ENCODE measurements around the gene NSD2. TPM values are rescaled to one million over a fixed set of nuclear protein-coding genes. Genes with fewer than 3 reads are reported as not detected.

NSD2 gene
- total RNA-seq, 6 experiments from 2014 or later = 65.2 to 121 (median 109) TPM

- H3K27me3 Mint-ChIP-seq (ENCODE audit: insufficient read depth) = no peaks in the 10 kb centered on the region
- TF ChIP-seq, protein P1, sequence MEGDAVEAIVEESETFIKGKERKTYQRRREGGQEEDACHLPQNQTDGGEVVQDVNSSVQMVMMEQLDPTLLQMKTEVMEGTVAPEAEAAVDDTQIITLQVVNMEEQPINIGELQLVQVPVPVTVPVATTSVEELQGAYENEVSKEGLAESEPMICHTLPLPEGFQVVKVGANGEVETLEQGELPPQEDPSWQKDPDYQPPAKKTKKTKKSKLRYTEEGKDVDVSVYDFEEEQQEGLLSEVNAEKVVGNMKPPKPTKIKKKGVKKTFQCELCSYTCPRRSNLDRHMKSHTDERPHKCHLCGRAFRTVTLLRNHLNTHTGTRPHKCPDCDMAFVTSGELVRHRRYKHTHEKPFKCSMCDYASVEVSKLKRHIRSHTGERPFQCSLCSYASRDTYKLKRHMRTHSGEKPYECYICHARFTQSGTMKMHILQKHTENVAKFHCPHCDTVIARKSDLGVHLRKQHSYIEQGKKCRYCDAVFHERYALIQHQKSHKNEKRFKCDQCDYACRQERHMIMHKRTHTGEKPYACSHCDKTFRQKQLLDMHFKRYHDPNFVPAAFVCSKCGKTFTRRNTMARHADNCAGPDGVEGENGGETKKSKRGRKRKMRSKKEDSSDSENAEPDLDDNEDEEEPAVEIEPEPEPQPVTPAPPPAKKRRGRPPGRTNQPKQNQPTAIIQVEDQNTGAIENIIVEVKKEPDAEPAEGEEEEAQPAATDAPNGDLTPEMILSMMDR (IDR thresholded peaks at IDR 0.05) = no peak
- H3K27ac Mint-ChIP-seq = no peak overlapping the region
- no peaks in the 10 kb centered on the region for H3K9me3 Mint-ChIP-seq
- peaks cover 18% of the 10 kb centered on the region for H3K4me1 Mint-ChIP-seq (ENCODE audit: low read depth)
- DNase-seq = no peak
- H3K4me3 Mint-ChIP-seq = no peak overlapping the region
- H3K36me3 Mint-ChIP-seq (ENCODE audit: low read depth) = peaks cover 22% of the 10 kb centered on the region
Measured at GRCh38 chr4:2006367-2006766, 135.2 kb downstream of the NSD2 start.

DNA sequence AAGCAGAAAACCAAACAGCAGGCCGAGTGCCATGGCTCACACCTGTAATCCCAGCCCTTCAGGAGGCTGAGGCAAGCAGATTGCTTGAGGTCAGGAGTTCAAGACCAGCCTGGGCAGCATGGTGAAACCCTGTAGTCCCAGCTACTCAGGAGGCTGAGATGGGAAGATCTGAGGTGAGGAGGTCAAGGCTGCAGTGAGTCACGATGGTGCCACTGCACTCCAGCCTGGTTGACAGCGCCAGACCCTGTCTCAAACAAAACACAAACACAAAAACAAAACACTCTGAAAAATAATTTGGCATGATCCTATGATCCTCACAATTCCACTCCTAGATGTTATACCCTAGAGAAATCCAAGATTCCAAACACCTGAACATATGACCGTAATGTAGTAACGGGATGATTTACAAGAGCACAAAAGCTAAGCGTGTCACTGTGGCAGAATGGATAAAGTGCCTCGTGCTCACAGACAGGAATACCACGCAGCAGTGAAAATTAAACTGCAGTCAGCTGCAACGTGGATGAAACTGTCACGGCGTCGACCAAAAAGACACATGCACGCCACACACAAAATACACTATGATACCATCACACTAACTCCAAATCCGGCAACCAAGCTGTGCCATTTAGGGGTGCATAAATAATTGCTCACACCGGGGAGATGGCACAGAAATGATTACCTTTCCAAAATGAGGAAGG lies 135.9 kb downstream of the NSD2 start:
- peaks cover 21% of the 10 kb centered on the region for H3K36me3 Mint-ChIP-seq (ENCODE audit: low read depth)
- peak overlapping the region; percentile 93 for H3K4me3 Mint-ChIP-seq
- no peak for DNase-seq
- TF ChIP-seq, protein P1 (IDR thresholded peaks at IDR 0.05) = no peak
- H3K27ac Mint-ChIP-seq = no peak overlapping the region; the same call in 1 of the 2 replicates
- H3K9me3 Mint-ChIP-seq = no peaks in the 10 kb centered on the region
- H3K27me3 Mint-ChIP-seq (ENCODE audit: insufficient read depth) = no peaks in the 10 kb centered on the region
- peaks cover 18% of the 10 kb centered on the region for H3K4me1 Mint-ChIP-seq (ENCODE audit: low read depth)

DNA sequence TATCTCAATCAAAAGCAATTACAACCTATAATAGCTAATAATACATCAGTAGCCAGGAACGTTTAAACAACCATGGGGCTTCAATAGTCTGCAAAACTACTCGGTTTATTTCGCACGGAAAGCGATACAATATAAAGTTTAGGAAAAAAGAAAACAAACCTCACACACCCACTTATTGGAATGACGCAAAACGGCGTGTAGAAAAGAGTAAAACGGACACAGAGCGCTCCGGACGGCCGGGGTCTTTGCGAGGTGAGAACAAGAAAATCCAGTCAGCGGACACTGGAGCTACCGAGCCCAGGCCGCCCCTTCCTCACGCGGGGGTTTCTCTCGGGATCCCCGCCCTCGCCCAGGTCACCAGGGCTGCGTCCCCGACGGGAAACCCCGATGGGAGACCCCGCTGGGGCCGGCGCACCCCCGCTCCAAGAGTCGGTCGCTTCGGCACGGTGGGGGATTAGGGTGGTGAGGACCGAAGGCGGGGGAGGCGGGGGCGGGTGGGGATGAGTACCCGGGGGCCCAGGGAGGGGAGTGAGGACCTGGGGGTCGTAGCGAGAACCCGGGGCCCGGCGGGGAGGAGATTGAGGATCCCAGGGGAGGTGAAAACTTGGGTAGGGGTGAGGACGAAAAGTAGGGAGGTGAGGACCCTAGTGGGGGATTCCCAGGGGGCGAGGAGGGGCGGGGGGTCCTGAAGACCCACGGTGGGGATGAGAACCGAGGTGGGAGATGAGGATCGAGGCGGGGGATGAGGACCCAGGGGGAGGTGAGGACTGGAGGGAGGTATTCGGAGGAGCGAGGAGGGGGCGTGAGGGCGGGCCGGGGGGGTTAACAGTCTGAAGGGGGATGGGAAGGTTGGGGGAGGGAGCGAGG lies 136.8 kb downstream of the NSD2 start:
- H3K4me3 Mint-ChIP-seq = peak overlapping the region; percentile 93
- H3K36me3 Mint-ChIP-seq (ENCODE audit: low read depth) = peaks cover 12% of the 10 kb centered on the region
- TF ChIP-seq, protein P1 (IDR thresholded peaks at IDR 0.05) = no peak
- H3K27me3 Mint-ChIP-seq (ENCODE audit: insufficient read depth) = no peaks in the 10 kb centered on the region
- peak overlapping the region; percentile 80 for H3K27ac Mint-ChIP-seq
- peaks cover 18% of the 10 kb centered on the region for H3K4me1 Mint-ChIP-seq (ENCODE audit: low read depth)
- no peaks in the 10 kb centered on the region for H3K9me3 Mint-ChIP-seq
- DNase-seq = no peak

GRCh38 chr4:2008671-2008920 lies 137.4 kb downstream of the NSD2 start:
- TF ChIP-seq, protein P1 (IDR thresholded peaks at IDR 0.05) = no peak
- Mint-ChIP-seq H3K9me3 (no peaks in the 10 kb centered on the region), H3K27me3 (ENCODE audit: insufficient read depth) (0 out of 2 replicates have a peak, but pooled peaks cover under 1% of the 10 kb centered on the region), H3K27ac (peak overlapping the region; percentile 74), H3K4me1 (ENCODE audit: low read depth) (peaks cover 18% of the 10 kb centered on the region), H3K36me3 (ENCODE audit: low read depth) (peaks cover 7% of the 10 kb centered on the region; the same call in 1 of the 2 replicates), H3K4me3 (peak overlapping the region; percentile 93)
- no peak for DNase-seq

DNA sequence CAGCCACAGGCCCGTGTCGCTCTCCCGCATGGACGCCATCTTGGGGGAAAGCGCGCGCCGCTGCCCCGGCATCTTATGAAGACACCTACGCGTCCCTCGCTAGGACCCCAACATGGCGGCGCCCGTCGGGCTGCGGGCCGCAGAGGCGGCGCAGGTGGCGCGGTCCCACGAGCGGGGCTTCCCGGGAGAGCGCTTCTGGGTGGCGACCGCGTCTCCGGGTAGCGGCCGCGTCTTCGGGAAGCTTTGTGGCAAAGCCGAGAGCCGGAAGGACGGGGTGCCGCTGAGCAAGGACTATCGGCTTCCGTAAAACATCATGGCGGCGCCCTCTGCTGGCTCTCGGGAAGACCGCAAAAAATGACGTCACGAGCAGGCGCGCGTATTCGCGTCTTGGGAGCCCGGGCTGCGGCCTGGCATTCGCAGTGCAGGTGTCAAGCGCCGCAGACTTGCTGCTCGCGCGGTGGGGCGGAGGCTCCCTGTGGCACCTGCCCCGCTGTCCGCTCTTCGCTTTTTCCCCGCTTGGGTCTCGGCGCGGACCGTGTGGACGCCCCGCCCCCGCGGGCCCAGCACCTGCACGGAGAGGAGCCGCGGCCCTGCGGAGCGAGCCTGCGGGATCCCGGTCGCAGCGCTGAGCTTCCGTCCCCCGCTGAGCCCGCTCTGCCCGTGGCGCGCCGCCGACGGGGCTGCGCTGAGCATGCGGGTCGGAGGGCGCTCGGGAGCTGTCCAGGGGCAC lies 137.9 kb downstream of the NSD2 start, which contains the start of gene NELFA:
Gene NELFA (minus strand): TSS at position 54 of the 730 bp plus-strand sequence. CDS start 15 bp downstream, at position 39.
- Mint-ChIP-seq H3K36me3 (ENCODE audit: low read depth) (peaks cover 7% of the 10 kb centered on the region; the same call in 1 of the 2 replicates), H3K27ac (peak within 1 kb of the TSS; percentile 80), H3K9me3 (no peaks in the 10 kb centered on the region)

More for the DNA sequence above, 137.9 kb downstream of the NSD2 start, which contains the start of gene NELFA:
- Mint-ChIP-seq H3K4me3 (peak within 1 kb of the TSS; percentile 93), H3K27me3 (ENCODE audit: insufficient read depth) (0 out of 2 replicates have a peak, but pooled peaks cover 6% of the 10 kb centered on the region), H3K4me1 (ENCODE audit: low read depth) (peaks cover 18% of the 10 kb centered on the region)
- peak; percentile 87 for DNase-seq
- TF ChIP-seq, protein P1 (IDR thresholded peaks at IDR 0.05) = peak; percentile 76

Data from HFFc6 (cell line).